Lower leg skin (tissue), 4 donors: Measurements from ENCODE around the gene PHIP. TPM values are rescaled to one million over a fixed set of nuclear protein-coding genes. Genes with fewer than 3 reads are reported as not detected.
"Not testable (repeated sequence)": the region's sequence is repeated elsewhere in the genome, so short reads cannot be mapped to it uniquely, and the experiment has no call there.

Experiments used
- DNase-seq, 2 donors: peaks; one replicate each; pipeline ENCODE4 v3.0.0-alpha.2; 2019; ENCODE audit warnings: low spot score in 2 of 2
- H3K4me3 ChIP-seq: fragments of 200-600 bp; sonication (generic); 2 replicates; pipeline ENCODE4 v1.5.1; 2017; ENCODE audit warnings: mild to moderate bottlenecking, low read depth; ENCODE audit not compliant: poor library complexity, severe bottlenecking
- POLR2A ChIP-seq, 2 donors: fragments of 450-650 bp; IDR thresholded peaks; one replicate each; pipeline ENCODE4 v1.6.1; 2016 to 2017; ENCODE audit warnings: antibody characterized with exemption in 2 of 2, mild to moderate bottlenecking in 1 of 2, moderate library complexity in 1 of 2
- WGBS, 2 donors: methylation state at CpG; one replicate each; pipeline ENCODE4 v1.1.5; 2018; 5-methylcytosine and 5-hydroxymethylcytosine counted together
- intact Hi-C: fragments of 100-400 bp; cut with DNase I; formaldehyde crosslinking; loops from one replicate; pipeline ENCODE4 v1.15.0; 2023; ENCODE audit warnings: low total_unique reads
- total RNA-seq, 4 donors: library from RNA; depleted of rRNA; stranded (reverse); fragments of >200 nt; gene quantifications; one replicate each; pipeline ENCODE4 v1.1.0, GENCODE V29; 2016
- TF ChIP-seq, protein P1 (sequence below), 3 donors: fragments of 450-650 bp; IDR thresholded peaks; one replicate each; pipeline ENCODE4 v1.5.1; 2016; ENCODE audit warnings: antibody characterized with exemption in 3 of 3, mild to moderate bottlenecking in 3 of 3, moderate library complexity in 2 of 3

Gene PHIP
- total RNA-seq, 4 donors from 2014 or later = 21.3 to 23.9 (median 22.4) TPM

GRCh38 chr6:78942446-78942845 lies 135.6 kb downstream of the PHIP start:
- TF ChIP-seq, protein P1, sequence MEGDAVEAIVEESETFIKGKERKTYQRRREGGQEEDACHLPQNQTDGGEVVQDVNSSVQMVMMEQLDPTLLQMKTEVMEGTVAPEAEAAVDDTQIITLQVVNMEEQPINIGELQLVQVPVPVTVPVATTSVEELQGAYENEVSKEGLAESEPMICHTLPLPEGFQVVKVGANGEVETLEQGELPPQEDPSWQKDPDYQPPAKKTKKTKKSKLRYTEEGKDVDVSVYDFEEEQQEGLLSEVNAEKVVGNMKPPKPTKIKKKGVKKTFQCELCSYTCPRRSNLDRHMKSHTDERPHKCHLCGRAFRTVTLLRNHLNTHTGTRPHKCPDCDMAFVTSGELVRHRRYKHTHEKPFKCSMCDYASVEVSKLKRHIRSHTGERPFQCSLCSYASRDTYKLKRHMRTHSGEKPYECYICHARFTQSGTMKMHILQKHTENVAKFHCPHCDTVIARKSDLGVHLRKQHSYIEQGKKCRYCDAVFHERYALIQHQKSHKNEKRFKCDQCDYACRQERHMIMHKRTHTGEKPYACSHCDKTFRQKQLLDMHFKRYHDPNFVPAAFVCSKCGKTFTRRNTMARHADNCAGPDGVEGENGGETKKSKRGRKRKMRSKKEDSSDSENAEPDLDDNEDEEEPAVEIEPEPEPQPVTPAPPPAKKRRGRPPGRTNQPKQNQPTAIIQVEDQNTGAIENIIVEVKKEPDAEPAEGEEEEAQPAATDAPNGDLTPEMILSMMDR (IDR thresholded peaks at IDR 0.05) = no peak
- no peak for TF ChIP-seq POLR2A (IDR thresholded peaks at IDR 0.05)
- no peak overlapping the region for H3K4me3 ChIP-seq
- intact Hi-C loops = no loop called here
- DNase-seq = no peak
- 100% methylated on average over 1 of the region's 1 CpG for WGBS, 2 donors

DNA sequence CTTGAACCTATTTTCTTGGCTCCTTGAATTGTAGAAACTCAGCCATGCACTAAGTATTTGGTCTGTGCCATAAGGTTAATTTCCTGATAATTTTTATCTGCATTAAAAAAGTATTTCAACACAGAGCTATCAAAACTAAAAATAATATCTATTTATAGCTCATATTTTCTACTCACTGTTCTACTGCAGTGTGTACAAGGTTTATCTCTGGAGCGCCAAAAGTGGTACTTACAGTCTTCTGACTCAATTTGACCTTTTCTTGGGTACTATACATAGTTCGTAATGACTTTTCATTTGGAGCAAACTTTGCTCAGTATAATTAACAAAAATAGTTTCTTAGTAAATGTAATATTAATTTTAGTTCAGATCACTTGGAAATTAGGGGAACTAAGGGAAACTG lies 141.5 kb downstream of the PHIP start:
- 91 to 95% methylated on average over 2 of the region's 2 CpGs for WGBS, 2 donors
- no peak for DNase-seq
- TF ChIP-seq, protein P1 (IDR thresholded peaks at IDR 0.05) = no peak
- no peak for TF ChIP-seq POLR2A (IDR thresholded peaks at IDR 0.05)
- no peak overlapping the region for H3K4me3 ChIP-seq
- intact Hi-C loops = no loop called here

DNA sequence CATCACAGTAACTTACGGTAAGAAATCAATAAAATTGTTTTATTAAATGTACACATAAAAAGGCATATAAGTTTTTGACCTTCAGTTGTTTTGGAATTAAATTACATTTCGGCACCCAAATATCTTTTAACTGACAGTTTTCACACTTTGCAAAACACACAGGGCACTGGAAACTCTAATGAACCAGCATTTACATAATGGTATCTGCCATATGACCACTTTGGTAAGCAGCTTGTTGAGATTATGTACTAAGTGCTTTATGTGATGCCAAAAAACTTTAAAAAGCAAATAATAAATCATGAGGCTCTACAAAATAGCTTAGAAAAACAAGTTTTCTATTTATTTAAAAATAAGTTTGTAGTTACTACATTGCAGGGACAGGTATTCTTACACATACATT lies 142.5 kb downstream of the PHIP start:
- H3K4me3 ChIP-seq = no peak overlapping the region
- TF ChIP-seq POLR2A (IDR thresholded peaks at IDR 0.05) = no peak
- TF ChIP-seq, protein P1 (IDR thresholded peaks at IDR 0.05) = no peak
- 97 to 98% methylated on average over 2 of the region's 2 CpGs for WGBS, 2 donors
- no peak for DNase-seq
- intact Hi-C loops = no loop called here

DNA sequence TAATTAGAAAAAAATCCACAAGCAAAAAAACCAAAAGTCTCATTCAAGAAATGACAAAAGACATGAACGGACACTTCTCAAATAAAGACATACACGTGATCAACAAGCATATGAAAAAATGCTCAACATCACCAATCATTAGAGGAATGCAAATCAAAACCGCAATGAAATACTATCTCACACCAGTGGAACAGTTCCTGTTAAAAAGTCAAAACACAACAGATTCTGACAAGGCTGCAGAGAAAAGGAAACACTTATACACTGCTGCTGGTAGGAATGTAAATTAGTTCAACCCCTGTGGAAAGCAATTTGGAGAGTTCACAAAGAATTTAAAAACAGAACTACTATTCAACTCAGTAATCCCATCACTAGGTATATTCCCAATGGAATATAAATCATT lies 152.7 kb downstream of the PHIP start:
- DNase-seq = no peak
- TF ChIP-seq, protein P1 (IDR thresholded peaks at IDR 0.05) = no peak
- no peak for TF ChIP-seq POLR2A (IDR thresholded peaks at IDR 0.05)
- intact Hi-C loops = no loop called here
- 84 to 93% methylated on average over 3 of the region's 3 CpGs for WGBS, 2 donors
- H3K4me3 ChIP-seq = no peak overlapping the region

- DNase-seq, intact Hi-C loops, H3K4me3 ChIP-seq: not testable (repeated sequence)
- WGBS, 2 donors = 93 to 95% methylated on average over 8 to 10 of the region's 10 CpGs
Observed at GRCh38 chr6:78921168-78921567, 156.9 kb downstream of the PHIP start.

- WGBS, 2 donors = 100% methylated on average over 1 of the region's 1 CpG
- intact Hi-C loops = no loop called here
- DNase-seq = no peak
- H3K4me3 ChIP-seq = no peak overlapping the region
- TF ChIP-seq POLR2A (IDR thresholded peaks at IDR 0.05) = no peak
- TF ChIP-seq, protein P1 (IDR thresholded peaks at IDR 0.05) = no peak
Observed at GRCh38 chr6:78917788-78918187, 160.3 kb downstream of the PHIP start.
